ENCODE results near the gene DGCR6.
"Not testable (repeated sequence)": the region's sequence is repeated elsewhere in the genome, so short reads cannot be mapped to it uniquely, and the experiment has no call there.

GRCh38 chr22:18953128-18953527 is 47.0 kb downstream of the DGCR6 start:
- not testable (repeated sequence) for TF ChIP-seq CTCF, POLR2A (IDR thresholded peaks at IDR 0.05)

Measured in body of pancreas (tissue), 4 donors.